K562 (cell line): Measurements from ENCODE around the gene SLC22A1. TPM values are rescaled to one million over a fixed set of nuclear protein-coding genes. Genes with fewer than 3 reads are reported as not detected.

ENCODE experiments used
- ATF7 ChIP-seq: fragments of 450-650 bp; IDR thresholded peaks from 2 replicates; pipeline ENCODE4 v1.7.1; 2014; ENCODE audit warnings: mild to moderate bottlenecking, moderate library complexity
- FOXA1 ChIP-seq: fragments of 450-650 bp; IDR thresholded peaks from 2 replicates; pipeline ENCODE4 v1.6.1; 2016; ENCODE audit warnings: mild to moderate bottlenecking, borderline replicate concordance
- FOXJ3 ChIP-seq: sonication (generic); formaldehyde crosslinking; IDR thresholded peaks from 2 replicates; pipeline ENCODE4 v1.4.0; 2020; ENCODE audit warnings: mild to moderate bottlenecking, missing genetic modification reagents
- HDAC3 ChIP-seq: fragments of 450-650 bp; IDR thresholded peaks from 2 replicates; pipeline ENCODE4 v1.6.1; 2018; ENCODE audit warnings: borderline replicate concordance, mild to moderate bottlenecking, moderate library complexity; ENCODE audit not compliant: partially characterized antibody
- ILK ChIP-seq: fragments of 450-650 bp; IDR thresholded peaks from 2 replicates; pipeline ENCODE4 v1.6.1; 2016; ENCODE audit warnings: missing genetic modification characterization, low read depth, mild to moderate bottlenecking, missing compliant biosample characterization, moderate library complexity, borderline replicate concordance
- MNT ChIP-seq, 2 experiments: fragments of 450-650 bp; conservative IDR thresholded peaks; 2 replicates each; pipeline ENCODE4 v1.6.1; 2017; ENCODE audit warnings: mild to moderate bottlenecking in 2 of 2, moderate library complexity in 2 of 2
- NFXL1 ChIP-seq: fragments of 450-650 bp; formaldehyde crosslinking; IDR thresholded peaks from 2 replicates; pipeline ENCODE4 v1.4.0; 2021; ENCODE audit warnings: mild to moderate bottlenecking
- POLR2G ChIP-seq: fragments of 200-400 bp; formaldehyde crosslinking; IDR thresholded peaks from 2 replicates; pipeline ENCODE4 v1.6.1; 2017; ENCODE audit warnings: low read depth, mild to moderate bottlenecking, antibody characterized with exemption, low read length, moderate library complexity
- POU5F1 ChIP-seq: fragments of 150-350 bp; IDR thresholded peaks from 2 replicates; pipeline ENCODE4 v1.6.1; 2014; ENCODE audit warnings: borderline replicate concordance, low read length, low read depth, mild to moderate bottlenecking; ENCODE audit not compliant: partially characterized antibody
- SMAD1 ChIP-seq: fragments of 150-350 bp; IDR thresholded peaks from 2 replicates; pipeline ENCODE4 v1.6.1; 2014; ENCODE audit warnings: low read length, low read depth; ENCODE audit not compliant: partially characterized antibody
- SRF ChIP-seq, 2 experiments: fragments of 250-450, 450-650 bp in 1 of 2; sonication (Bioruptor Pico) in 1 of 2; sonication (generic) in 1 of 2; formaldehyde crosslinking; IDR thresholded peaks; 2 replicates each; pipeline versions ENCODE4 v1.5.0 to v1.5.1; 2020 to 2022; ENCODE audit warnings: mild to moderate bottlenecking in 1 of 2, missing genetic modification reagents in 1 of 2
- SRSF9 ChIP-seq: fragments of 200-400 bp; formaldehyde crosslinking; IDR thresholded peaks from 2 replicates; pipeline ENCODE4 v1.6.1; 2017; ENCODE audit warnings: low read depth, low read length, borderline replicate concordance
- ZMIZ1 ChIP-seq, 2 experiments: fragments of 150-350 bp in 1 of 2; IDR thresholded peaks; 2 replicates each; pipeline ENCODE4 v1.6.1; 2012 to 2016; ENCODE audit warnings: low read depth in 2 of 2, low read length in 2 of 2, mild to moderate bottlenecking in 1 of 2, moderate library complexity in 1 of 2
- ZNF217 ChIP-seq: sonication (generic); formaldehyde crosslinking; IDR thresholded peaks from 2 replicates; pipeline ENCODE4 v1.8.0; 2022; ENCODE audit warnings: mild to moderate bottlenecking, missing genetic modification reagents
- ZNF41 ChIP-seq: fragments of 250-450 bp; sonication (Bioruptor Pico); conservative IDR thresholded peaks from 2 replicates; pipeline ENCODE4 v1.4.0; 2020; ENCODE audit warnings: mild to moderate bottlenecking
- polyA plus RNA-seq, 8 experiments: library from polyadenylated mRNA; depleted of rRNA in 4 of 8; stranded (reverse) in 5 of 8; unstranded in 3 of 8; fragments of >200 nt; fragmentation: Nextera tagmentation in 2 of 8; fragmentation: Illumina TruSeq in 1 of 8; extraction: Ambion mirVana in 2 of 8; extraction: Trizol in 1 of 8; gene quantifications; 2 replicates each; pipeline versions ENCODE4 v1.2.1 to v1.2.3, GENCODE V29; 2011 to 2014; ENCODE audit warnings: inconsistent platforms in 1 of 8, missing spikeins in 1 of 8
- total RNA-seq, 7 experiments: library from RNA; depleted of rRNA in 6 of 7; stranded (reverse); fragments of >200 nt in 6 of 7; fragmentation: Illumina TruSeq in 2 of 7; extraction: Trizol in 2 of 7; gene quantifications; 2 replicates each; pipeline versions ENCODE4 v1.2.1 to v1.2.3, GENCODE V29; 2011 to 2021; ENCODE audit warnings: low replicate concordance in 1 of 7
- TF ChIP-seq, protein P1 (sequence below): fragments of 250-450 bp; sonication (Bioruptor Pico); IDR thresholded peaks from 2 replicates; pipeline ENCODE4 v1.4.0; 2020

Gene SLC22A1
- total and polyA plus RNA-seq, 9 of the 15 experiments (the other 6 are each of a cell fraction or from before 2014, with no cell fraction given), result 0.11 to 0.60 (median 0.26) TPM; not detected in 4

DNA sequence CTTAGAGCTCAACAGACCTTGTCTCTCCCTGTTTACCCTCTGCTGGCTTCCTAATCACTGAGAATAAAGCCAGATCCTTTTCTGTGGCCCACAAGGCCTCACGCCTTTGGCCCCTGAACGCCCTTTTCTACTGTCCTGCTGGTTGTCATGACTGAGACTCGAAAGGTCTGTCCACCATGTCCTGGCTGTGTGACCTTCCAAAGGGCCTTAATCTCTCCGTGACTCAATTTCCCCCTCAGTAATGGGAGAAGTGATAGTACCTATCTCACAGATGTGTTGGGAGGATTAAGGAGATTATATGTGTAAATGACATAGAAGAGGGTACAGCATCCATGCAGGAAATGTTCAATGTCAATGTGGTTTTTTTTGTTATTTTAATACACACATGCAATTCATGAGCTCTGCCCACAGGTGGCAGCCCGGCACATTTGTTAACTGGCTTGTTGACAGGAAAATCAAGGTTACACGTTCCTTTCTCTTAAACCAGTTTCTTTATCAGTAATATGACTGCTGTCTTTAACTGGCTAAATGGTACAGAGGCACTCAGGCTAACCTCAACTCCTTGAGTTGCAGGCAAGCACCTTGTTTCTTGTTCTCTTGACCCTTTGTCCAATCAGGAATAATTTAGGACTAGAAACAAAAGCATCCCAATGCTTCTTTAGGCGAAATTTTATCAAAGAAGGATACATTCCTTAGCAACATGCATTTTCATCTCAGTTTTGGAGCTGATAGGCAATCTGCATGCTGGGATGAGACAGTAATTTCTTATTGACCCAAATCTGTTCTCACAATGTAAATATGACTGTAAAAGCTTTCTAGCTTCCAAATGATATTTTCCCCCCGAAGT, 16.6 kb downstream of the SLC22A1 start (continued):
- no peak for TF ChIP-seq ZMIZ1 (IDR thresholded peaks at IDR 0.05; ENCODE audit: low read depth in 2 of 2, low read length in 2 of 2)
- TF ChIP-seq ILK (tag), result no peak
- TF ChIP-seq POLR2G, result no peak
- TF ChIP-seq ATF7, result no peak
- no peak for TF ChIP-seq SMAD1
- peak; percentile 48 to 53; a peak in 3 of 4 replicates for TF ChIP-seq MNT (conservative IDR thresholded peaks at IDR 0.05)
- TF ChIP-seq, protein P1, sequence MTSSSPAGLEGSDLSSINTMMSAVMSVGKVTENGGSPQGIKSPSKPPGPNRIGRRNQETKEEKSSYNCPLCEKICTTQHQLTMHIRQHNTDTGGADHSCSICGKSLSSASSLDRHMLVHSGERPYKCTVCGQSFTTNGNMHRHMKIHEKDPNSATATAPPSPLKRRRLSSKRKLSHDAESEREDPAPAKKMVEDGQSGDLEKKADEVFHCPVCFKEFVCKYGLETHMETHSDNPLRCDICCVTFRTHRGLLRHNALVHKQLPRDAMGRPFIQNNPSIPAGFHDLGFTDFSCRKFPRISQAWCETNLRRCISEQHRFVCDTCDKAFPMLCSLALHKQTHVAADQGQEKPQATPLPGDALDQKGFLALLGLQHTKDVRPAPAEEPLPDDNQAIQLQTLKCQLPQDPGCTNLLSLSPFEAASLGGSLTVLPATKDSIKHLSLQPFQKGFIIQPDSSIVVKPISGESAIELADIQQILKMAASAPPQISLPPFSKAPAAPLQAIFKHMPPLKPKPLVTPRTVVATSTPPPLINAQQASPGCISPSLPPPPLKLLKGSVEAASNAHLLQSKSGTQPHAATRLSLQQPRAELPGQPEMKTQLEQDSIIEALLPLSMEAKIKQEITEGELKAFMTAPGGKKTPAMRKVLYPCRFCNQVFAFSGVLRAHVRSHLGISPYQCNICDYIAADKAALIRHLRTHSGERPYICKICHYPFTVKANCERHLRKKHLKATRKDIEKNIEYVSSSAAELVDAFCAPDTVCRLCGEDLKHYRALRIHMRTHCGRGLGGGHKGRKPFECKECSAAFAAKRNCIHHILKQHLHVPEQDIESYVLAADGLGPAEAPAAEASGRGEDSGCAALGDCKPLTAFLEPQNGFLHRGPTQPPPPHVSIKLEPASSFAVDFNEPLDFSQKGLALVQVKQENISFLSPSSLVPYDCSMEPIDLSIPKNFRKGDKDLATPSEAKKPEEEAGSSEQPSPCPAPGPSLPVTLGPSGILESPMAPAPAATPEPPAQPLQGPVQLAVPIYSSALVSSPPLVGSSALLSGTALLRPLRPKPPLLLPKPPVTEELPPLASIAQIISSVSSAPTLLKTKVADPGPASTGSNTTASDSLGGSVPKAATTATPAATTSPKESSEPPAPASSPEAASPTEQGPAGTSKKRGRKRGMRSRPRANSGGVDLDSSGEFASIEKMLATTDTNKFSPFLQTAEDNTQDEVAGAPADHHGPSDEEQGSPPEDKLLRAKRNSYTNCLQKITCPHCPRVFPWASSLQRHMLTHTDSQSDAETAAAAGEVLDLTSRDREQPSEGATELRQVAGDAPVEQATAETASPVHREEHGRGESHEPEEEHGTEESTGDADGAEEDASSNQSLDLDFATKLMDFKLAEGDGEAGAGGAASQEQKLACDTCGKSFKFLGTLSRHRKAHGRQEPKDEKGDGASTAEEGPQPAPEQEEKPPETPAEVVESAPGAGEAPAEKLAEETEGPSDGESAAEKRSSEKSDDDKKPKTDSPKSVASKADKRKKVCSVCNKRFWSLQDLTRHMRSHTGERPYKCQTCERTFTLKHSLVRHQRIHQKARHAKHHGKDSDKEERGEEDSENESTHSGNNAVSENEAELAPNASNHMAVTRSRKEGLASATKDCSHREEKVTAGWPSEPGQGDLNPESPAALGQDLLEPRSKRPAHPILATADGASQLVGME, result no peak
- no peak for TF ChIP-seq ZNF41
- TF ChIP-seq FOXA1, result 0 out of 2 replicates have a peak, but pooled peaks have one; percentile 27
- TF ChIP-seq SRF (CRISPR knock-in tag; IDR thresholded peaks at IDR 0.05), result no peak
- no peak for TF ChIP-seq POU5F1
- TF ChIP-seq HDAC3, result no peak
- no peak for TF ChIP-seq ZNF217 (CRISPR knock-in tag)
- TF ChIP-seq FOXJ3, result no peak
- TF ChIP-seq SRSF9, result no peak
- TF ChIP-seq NFXL1 (CRISPR knock-in tag), result no peak
